GM13976 (cell line): ENCODE results near the gene ZGPAT.
"Not testable (repeated sequence)": the region's sequence is repeated elsewhere in the genome, so short reads cannot be mapped to it uniquely, and the experiment has no call there.

Source experiments
- DNase-seq: peaks from one replicate; pipeline ENCODE4 v3.0.0; 2012; ENCODE audit warnings: low spot score
- CTCF ChIP-seq: IDR thresholded peaks from 2 replicates; pipeline ENCODE4 v1.5.1; 2012; ENCODE audit warnings: borderline replicate concordance, mild to moderate bottlenecking; ENCODE audit not compliant: insufficient read depth; ENCODE audit errors: extremely low read depth, missing control alignments, control extremely low read depth
- in situ Hi-C: fragments of 300-500 bp; cut with MboI; formaldehyde crosslinking; loops from one replicate; pipeline ENCODE4 v1.12.0; 2022; ENCODE audit warnings: low sequenced_read_pairs, mixed read lengths, inconsistent platforms; ENCODE audit not compliant: unreplicated experiment

Gene ZGPAT, protein sequence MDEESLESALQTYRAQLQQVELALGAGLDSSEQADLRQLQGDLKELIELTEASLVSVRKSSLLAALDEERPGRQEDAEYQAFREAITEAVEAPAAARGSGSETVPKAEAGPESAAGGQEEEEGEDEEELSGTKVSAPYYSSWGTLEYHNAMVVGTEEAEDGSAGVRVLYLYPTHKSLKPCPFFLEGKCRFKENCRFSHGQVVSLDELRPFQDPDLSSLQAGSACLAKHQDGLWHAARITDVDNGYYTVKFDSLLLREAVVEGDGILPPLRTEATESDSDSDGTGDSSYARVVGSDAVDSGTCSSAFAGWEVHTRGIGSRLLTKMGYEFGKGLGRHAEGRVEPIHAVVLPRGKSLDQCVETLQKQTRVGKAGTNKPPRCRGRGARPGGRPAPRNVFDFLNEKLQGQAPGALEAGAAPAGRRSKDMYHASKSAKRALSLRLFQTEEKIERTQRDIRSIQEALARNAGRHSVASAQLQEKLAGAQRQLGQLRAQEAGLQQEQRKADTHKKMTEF

GRCh38 chr20:63707558-63708300 is at the start of gene ZGPAT, which contains the start of gene ARFRP1:
Gene ZGPAT, plus strand, starts transcription at chr20:63708039. Its CDS starts 542 bp downstream, at chr20:63708581.
Gene ARFRP1, minus strand, starts transcription at chr20:63707976. Its CDS starts 885 bp downstream, at chr20:63707091.
- DNase-seq, result peak; percentile 93
- in situ Hi-C loops, result loop anchor here (10.0 kb wide), 1 partner anchor 147 kb away; no protein-coding TSS in a partner anchor
- TF ChIP-seq CTCF, result no peak

GRCh38 chr20:63658749-63659187 is 49.1 kb upstream of the ZGPAT start:
- in situ Hi-C loops, result no loop called here
- no peak for TF ChIP-seq CTCF
- no peak for DNase-seq

- no peak for DNase-seq
- in situ Hi-C loops, result no loop called here
- TF ChIP-seq CTCF, result no peak
These were observed 48.5 kb upstream of the ZGPAT start for GRCh38 chr20:63659370-63659769.

DNA sequence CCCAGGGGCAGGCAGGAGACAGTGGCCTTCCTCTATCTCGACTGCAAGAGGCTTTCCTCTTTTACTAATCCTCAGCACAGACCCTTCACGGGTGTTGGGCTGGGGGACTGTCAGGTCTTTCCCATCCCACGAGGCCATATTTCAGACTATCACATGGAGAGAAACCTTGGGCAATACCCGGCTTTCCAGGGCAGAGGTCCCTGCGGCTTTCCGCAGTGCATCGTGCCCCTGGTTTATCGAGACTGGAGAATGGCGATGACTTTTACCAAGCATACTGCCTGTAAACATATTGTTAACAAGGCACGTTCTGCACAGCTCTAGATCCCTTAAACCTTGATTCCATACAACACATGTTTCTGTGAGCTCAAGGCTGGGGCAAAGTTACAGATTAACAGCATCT is 47.7 kb upstream of the ZGPAT start:
- DNase-seq, in situ Hi-C loops: not testable (repeated sequence)

GRCh38 chr20:63660622-63661021 is 47.2 kb upstream of the ZGPAT start:
- in situ Hi-C loops, result no loop called here
- TF ChIP-seq CTCF, result no peak
- no peak for DNase-seq

DNA sequence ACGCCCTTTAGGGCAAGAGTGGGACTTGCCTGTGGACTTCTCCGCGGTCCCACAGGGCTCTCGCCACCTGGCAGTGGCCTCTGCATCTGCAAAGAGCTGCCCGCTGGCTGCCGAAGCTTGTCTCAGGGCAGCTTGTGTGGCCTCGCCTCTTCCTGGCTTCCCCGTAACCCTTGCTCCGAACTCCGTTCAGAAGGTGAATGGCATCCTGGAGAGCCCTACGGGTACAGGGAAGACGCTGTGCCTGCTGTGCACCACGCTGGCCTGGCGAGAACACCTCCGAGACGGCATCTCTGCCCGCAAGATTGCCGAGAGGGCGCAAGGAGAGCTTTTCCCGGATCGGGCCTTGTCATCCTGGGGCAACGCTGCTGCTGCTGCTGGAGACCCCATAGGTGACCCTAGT is 46.7 kb upstream of the ZGPAT start:
- no peak for TF ChIP-seq CTCF
- in situ Hi-C loops, result no loop called here

More for the DNA sequence above, 46.7 kb upstream of the ZGPAT start:
- no peak for DNase-seq
